ENCODE measurements around the gene ESRRG. TPM values are rescaled to one million over a fixed set of nuclear protein-coding genes. Genes with fewer than 3 reads are reported as not detected.

ESRRG gene
- total and polyA plus RNA-seq, 4 donors: 0.19 to 4.5 (median 1.3) TPM

GRCh38 chr1:216616425-216616824, 106.8 kb downstream of the ESRRG start:
- no peaks in the 10 kb centered on the region for H3K27me3 ChIP-seq (ENCODE audit: control insufficient read depth in 3 of 3, insufficient read depth in 3 of 3, low read length in 2 of 3)

GRCh38 chr1:216614011-216614934, 109.0 kb downstream of the ESRRG start:
- H3K36me3 ChIP-seq (ENCODE audit: control insufficient read depth in 4 of 4, insufficient read depth in 4 of 4, low read length in 4 of 4): no peaks in the 10 kb centered on the region
- whole genome bisulfite sequencing, 2 donors: 91 to 94% methylated on average over 12 of the region's 12 CpGs
- DNase-seq: no peak
- no peak for ATAC-seq (ENCODE audit: insufficient read depth, low FRiP score)
- peak overlapping the region in 1 of 2 donors; percentile 53 for H3K27ac ChIP-seq (ENCODE audit: low read depth in 1 of 2, low read length in 1 of 2)
- no peak overlapping the region for H3K9ac ChIP-seq (ENCODE audit: insufficient read depth in 1 of 2, low read length in 2 of 2)
- peaks cover 0 to 8% (median 0%) of the 10 kb centered on the region in 5 donors for H3K4me1 ChIP-seq (ENCODE audit: control insufficient read depth in 5 of 5, insufficient read depth in 5 of 5, low read length in 5 of 5)
- no peaks in the 10 kb centered on the region for H3K9me3 ChIP-seq (ENCODE audit: control insufficient read depth in 4 of 4, insufficient read depth in 3 of 4, low read length in 3 of 4)
- H3K4me3 ChIP-seq: no peak overlapping the region
- no peak for TF ChIP-seq CTCF (IDR thresholded peaks at IDR 0.05; ENCODE audit: control extremely low read depth, extremely low read depth)
- no peaks in the 10 kb centered on the region for H3K27me3 ChIP-seq (ENCODE audit: control insufficient read depth in 3 of 3, insufficient read depth in 3 of 3, low read length in 2 of 3)

More at GRCh38 chr1:216616425-216616824, 106.8 kb downstream of the ESRRG start:
- Histone ChIP-seq H3K36me3 (ENCODE audit: control insufficient read depth in 4 of 4, insufficient read depth in 4 of 4, low read length in 4 of 4) (no peaks in the 10 kb centered on the region), H3K4me1 (ENCODE audit: control insufficient read depth in 5 of 5, insufficient read depth in 5 of 5, low read length in 5 of 5) (peaks cover 0 to 8% (median 0%) of the 10 kb centered on the region in 5 donors), H3K4me3 (no peak overlapping the region), H3K27ac (ENCODE audit: low read depth in 1 of 2, low read length in 1 of 2) (peak overlapping the region in 1 of 2 donors; percentile 33), H3K9me3 (ENCODE audit: control insufficient read depth in 4 of 4, insufficient read depth in 3 of 4, low read length in 3 of 4) (no peaks in the 10 kb centered on the region), H3K9ac (ENCODE audit: insufficient read depth in 1 of 2, low read length in 2 of 2) (no peak overlapping the region)
- 75 to 81% methylated on average over 4 of the region's 4 CpGs for WGBS, 2 donors
- no peak for ATAC-seq (ENCODE audit: insufficient read depth, low FRiP score)
- no peak for DNase-seq
- TF ChIP-seq CTCF (IDR thresholded peaks at IDR 0.05; ENCODE audit: control extremely low read depth, extremely low read depth): no peak

- Histone ChIP-seq H3K36me3 (ENCODE audit: control insufficient read depth in 4 of 4, insufficient read depth in 4 of 4, low read length in 4 of 4) (no peaks in the 10 kb centered on the region), H3K4me1 (ENCODE audit: control insufficient read depth in 5 of 5, insufficient read depth in 5 of 5, low read length in 5 of 5) (peaks cover 0 to 8% (median 0%) of the 10 kb centered on the region in 5 donors), H3K9ac (ENCODE audit: insufficient read depth in 1 of 2, low read length in 2 of 2) (no peak overlapping the region), H3K27ac (ENCODE audit: low read depth in 1 of 2, low read length in 1 of 2) (no peak overlapping the region), H3K27me3 (ENCODE audit: control insufficient read depth in 3 of 3, insufficient read depth in 3 of 3, low read length in 2 of 3) (no peaks in the 10 kb centered on the region), H3K4me3 (no peak overlapping the region), H3K9me3 (ENCODE audit: control insufficient read depth in 4 of 4, insufficient read depth in 3 of 4, low read length in 3 of 4) (no peaks in the 10 kb centered on the region)
- DNase-seq (no peak), ATAC-seq (ENCODE audit: insufficient read depth, low FRiP score) (no peak)
- TF ChIP-seq CTCF (IDR thresholded peaks at IDR 0.05; ENCODE audit: control extremely low read depth, extremely low read depth): no peak
- WGBS, 2 donors: 68 to 77% methylated on average over 2 of the region's 2 CpGs
Measured at GRCh38 chr1:216612291-216612690, 110.9 kb downstream of the ESRRG start.

Data from lung (tissue), 12 donors.